H1 (cell line): ENCODE measurements around the gene SNRNP200. TPM values are rescaled to one million over a fixed set of nuclear protein-coding genes. Genes with fewer than 3 reads are reported as not detected.

Source experiments
- ASH2L ChIP-seq: fragments of 200-600, 300-600 bp; sonication (generic); IDR thresholded peaks from one replicate; pipeline ENCODE4 v1.7.1; 2017; ENCODE audit warnings: low read length
- BCL11A ChIP-seq, 2 experiments: IDR thresholded peaks; one replicate each; pipeline ENCODE4 v1.6.1; 2011; ENCODE audit warnings: low read depth in 2 of 2, low read length in 2 of 2, mild to moderate bottlenecking in 2 of 2
- CBX8 ChIP-seq: fragments of 300-800, 300-1000 bp; sonication (generic); IDR thresholded peaks from 2 replicates; pipeline ENCODE4 v1.7.1; 2016; ENCODE audit warnings: low read depth, low read length, borderline replicate concordance
- NANOG ChIP-seq: IDR thresholded peaks from 2 replicates; pipeline ENCODE4 v1.6.1; 2011; ENCODE audit warnings: low read length, low read depth, mild to moderate bottlenecking, inconsistent platforms; ENCODE audit not compliant: insufficient read depth, poor library complexity, severe bottlenecking
- POLR2AphosphoS5 ChIP-seq: IDR thresholded peaks from 2 replicates; pipeline ENCODE4 v1.6.1; 2011; ENCODE audit warnings: low read depth, low read length
- TBP ChIP-seq: IDR thresholded peaks from 2 replicates; pipeline ENCODE4 v1.6.1; 2011; ENCODE audit warnings: low read depth, low read length, improper control_type of control experiment
- ZNF274 ChIP-seq: IDR thresholded peaks from 2 replicates; pipeline ENCODE4 v1.7.0; 2012; ENCODE audit warnings: low read length, borderline replicate concordance; ENCODE audit errors: extremely low read depth
- polyA plus RNA-seq, 7 experiments: library from polyadenylated mRNA; depleted of rRNA in 3 of 7; stranded (reverse) in 5 of 7; unstranded in 2 of 7; fragments of >200 nt in 5 of 7; fragments of 200-250 nt in 2 of 7; gene quantifications; 1 replicate in 5 of 7; 2 replicates in 1 of 7; 4 replicates in 1 of 7; pipeline versions ENCODE4 v1.2.1 to v1.2.3, GENCODE V29; 2011 to 2013; ENCODE audit warnings: missing spikeins in 2 of 7, mixed read lengths in 2 of 7
- total RNA-seq: library from RNA; stranded (reverse); fragmentation: NEBNext Ultra II Directional; extraction: Animal tissue kit (Norgen Biotek cat#: 25700); gene quantifications from 2 replicates; pipeline ENCODE4 v1.2.1, GENCODE V29; 2021
- TF ChIP-seq, protein P1 (sequence below): IDR thresholded peaks from 2 replicates; pipeline ENCODE4 v1.6.1; 2012; ENCODE audit warnings: inconsistent platforms
- TF ChIP-seq, protein P2 (sequence below): IDR thresholded peaks from 2 replicates; pipeline ENCODE4 v1.6.1; 2011; ENCODE audit warnings: low read length, improper control_type of control experiment
- TF ChIP-seq, protein P3 (sequence below): IDR thresholded peaks from 2 replicates; pipeline ENCODE4 v1.6.1; 2012; ENCODE audit warnings: low read length, inconsistent platforms

SNRNP200 gene
- total and polyA plus RNA-seq, 2 of the 8 experiments (the other 6 are each of a cell fraction or from before 2014, with no cell fraction given), result 190 to 289 TPM

- no peak for TF ChIP-seq POLR2AphosphoS5
- no peak for TF ChIP-seq NANOG
- no peak for TF ChIP-seq BCL11A (IDR thresholded peaks at IDR 0.05; ENCODE audit: low read depth in 2 of 2, low read length in 2 of 2)
- no peak for TF ChIP-seq CBX8
- TF ChIP-seq TBP, result no peak
- TF ChIP-seq, protein P1, sequence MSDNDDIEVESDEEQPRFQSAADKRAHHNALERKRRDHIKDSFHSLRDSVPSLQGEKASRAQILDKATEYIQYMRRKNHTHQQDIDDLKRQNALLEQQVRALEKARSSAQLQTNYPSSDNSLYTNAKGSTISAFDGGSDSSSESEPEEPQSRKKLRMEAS, result no peak
- no peak for TF ChIP-seq ZNF274
- TF ChIP-seq, protein P2, sequence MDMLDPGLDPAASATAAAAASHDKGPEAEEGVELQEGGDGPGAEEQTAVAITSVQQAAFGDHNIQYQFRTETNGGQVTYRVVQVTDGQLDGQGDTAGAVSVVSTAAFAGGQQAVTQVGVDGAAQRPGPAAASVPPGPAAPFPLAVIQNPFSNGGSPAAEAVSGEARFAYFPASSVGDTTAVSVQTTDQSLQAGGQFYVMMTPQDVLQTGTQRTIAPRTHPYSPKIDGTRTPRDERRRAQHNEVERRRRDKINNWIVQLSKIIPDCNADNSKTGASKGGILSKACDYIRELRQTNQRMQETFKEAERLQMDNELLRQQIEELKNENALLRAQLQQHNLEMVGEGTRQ, result no peak
- no peak for TF ChIP-seq ASH2L
- TF ChIP-seq, protein P3, sequence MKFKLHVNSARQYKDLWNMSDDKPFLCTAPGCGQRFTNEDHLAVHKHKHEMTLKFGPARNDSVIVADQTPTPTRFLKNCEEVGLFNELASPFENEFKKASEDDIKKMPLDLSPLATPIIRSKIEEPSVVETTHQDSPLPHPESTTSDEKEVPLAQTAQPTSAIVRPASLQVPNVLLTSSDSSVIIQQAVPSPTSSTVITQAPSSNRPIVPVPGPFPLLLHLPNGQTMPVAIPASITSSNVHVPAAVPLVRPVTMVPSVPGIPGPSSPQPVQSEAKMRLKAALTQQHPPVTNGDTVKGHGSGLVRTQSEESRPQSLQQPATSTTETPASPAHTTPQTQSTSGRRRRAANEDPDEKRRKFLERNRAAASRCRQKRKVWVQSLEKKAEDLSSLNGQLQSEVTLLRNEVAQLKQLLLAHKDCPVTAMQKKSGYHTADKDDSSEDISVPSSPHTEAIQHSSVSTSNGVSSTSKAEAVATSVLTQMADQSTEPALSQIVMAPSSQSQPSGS, result no peak
Observed at GRCh38 chr2:96326990-96327820, 21.9 kb upstream of the SNRNP200 start (continued).
